ENCODE measurements around the gene CACNA2D1. TPM values are rescaled to one million over a fixed set of nuclear protein-coding genes. Genes with fewer than 3 reads are reported as not detected.

Gene CACNA2D1
- total RNA-seq, 1 experiment from 2014 or later: 36.2 TPM

DNA sequence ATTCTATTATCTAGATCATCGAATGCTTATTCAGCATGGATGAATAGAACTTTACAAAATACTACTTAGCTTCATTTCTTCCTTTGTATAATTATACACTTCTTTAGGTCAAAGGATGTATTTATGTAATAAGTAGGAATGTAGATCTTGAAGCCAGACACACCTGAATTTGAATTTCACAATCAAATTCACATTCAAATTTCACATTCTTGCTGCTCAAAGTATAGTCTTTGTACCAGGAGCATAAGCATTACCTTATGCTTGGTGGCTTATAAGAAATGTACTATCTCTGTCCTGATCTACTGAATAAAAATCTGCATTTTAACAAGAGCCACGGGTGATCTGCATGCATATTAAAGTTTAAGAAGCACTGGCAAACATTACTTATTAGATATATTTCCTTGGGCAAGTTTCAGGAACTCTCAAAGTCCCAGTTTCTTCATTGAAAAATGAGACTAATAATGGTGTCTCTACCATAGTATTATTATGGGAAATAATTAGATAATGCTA, 112.8 kb downstream of the CACNA2D1 start:
- Mint-ChIP-seq H3K4me3 (no peak overlapping the region), H3K4me1 (peaks cover 13 to 22% of the 10 kb centered on the region in 2 experiments), H3K36me3 (ENCODE audit: insufficient read depth in 1 of 3, low read depth in 3 of 3) (peaks cover 0 to under 1% (median 0%) of the 10 kb centered on the region in 3 experiments; a peak in 1 of 7 replicates), H3K27ac (peak overlapping the region in 2 of 3 experiments; percentile 42 to 71; a peak in 1 of 7 replicates), H3K27me3 (ENCODE audit: low read depth) (no peaks in the 10 kb centered on the region), H3K9me3 (no peaks in the 10 kb centered on the region)
- no peak overlapping the region for H3K4ac ChIP-seq (ENCODE audit: low read depth, low read length)
- no peaks in the 10 kb centered on the region for H3K23me2 ChIP-seq (ENCODE audit: insufficient read length, low read depth, low read length, poor library complexity, severe bottlenecking)
- H3K79me1 ChIP-seq (ENCODE audit: insufficient read depth, low read depth, low read length, poor library complexity, severe bottlenecking): peaks cover 2% of the 10 kb centered on the region
- no peak overlapping the region for H4K8ac ChIP-seq (replicated peaks; ENCODE audit: insufficient read length, low read depth, low read length)
- H3K4me1 ChIP-seq (ENCODE audit: insufficient read depth, low read length): no peaks in the 10 kb centered on the region; the same call in 1 of the 2 replicates
- no peak overlapping the region for H3K23ac ChIP-seq (ENCODE audit: insufficient read length, low read depth, low read length)
- WGBS (ENCODE audit: extremely low coverage, insufficient read length, low lambda C conversion rate): no CpG with 5 or more reads among the region's 2 CpGs
- H2BK5ac ChIP-seq (ENCODE audit: insufficient read length, low read length): no peak overlapping the region
- H3K4me2 ChIP-seq (ENCODE audit: insufficient read depth, insufficient read length, low read length): no peak overlapping the region
- no peaks in the 10 kb centered on the region for H3K79me2 ChIP-seq (ENCODE audit: insufficient read depth, low read length)
- no peak overlapping the region for H3K56ac ChIP-seq (ENCODE audit: insufficient read length, low read depth, low read length)
- TF ChIP-seq, protein P1, sequence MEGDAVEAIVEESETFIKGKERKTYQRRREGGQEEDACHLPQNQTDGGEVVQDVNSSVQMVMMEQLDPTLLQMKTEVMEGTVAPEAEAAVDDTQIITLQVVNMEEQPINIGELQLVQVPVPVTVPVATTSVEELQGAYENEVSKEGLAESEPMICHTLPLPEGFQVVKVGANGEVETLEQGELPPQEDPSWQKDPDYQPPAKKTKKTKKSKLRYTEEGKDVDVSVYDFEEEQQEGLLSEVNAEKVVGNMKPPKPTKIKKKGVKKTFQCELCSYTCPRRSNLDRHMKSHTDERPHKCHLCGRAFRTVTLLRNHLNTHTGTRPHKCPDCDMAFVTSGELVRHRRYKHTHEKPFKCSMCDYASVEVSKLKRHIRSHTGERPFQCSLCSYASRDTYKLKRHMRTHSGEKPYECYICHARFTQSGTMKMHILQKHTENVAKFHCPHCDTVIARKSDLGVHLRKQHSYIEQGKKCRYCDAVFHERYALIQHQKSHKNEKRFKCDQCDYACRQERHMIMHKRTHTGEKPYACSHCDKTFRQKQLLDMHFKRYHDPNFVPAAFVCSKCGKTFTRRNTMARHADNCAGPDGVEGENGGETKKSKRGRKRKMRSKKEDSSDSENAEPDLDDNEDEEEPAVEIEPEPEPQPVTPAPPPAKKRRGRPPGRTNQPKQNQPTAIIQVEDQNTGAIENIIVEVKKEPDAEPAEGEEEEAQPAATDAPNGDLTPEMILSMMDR (conservative IDR thresholded peaks at IDR 0.05): no peak
- no peak overlapping the region for H3K27ac ChIP-seq (ENCODE audit: insufficient read length, low read depth, low read length)
- H3K9ac ChIP-seq (ENCODE audit: extremely low read depth, insufficient read length, low read length): no peak overlapping the region
- no peak overlapping the region for H2AFZ ChIP-seq (ENCODE audit: low read length)
- H3K18ac ChIP-seq (ENCODE audit: insufficient read length, low read depth, low read length): no peak overlapping the region
- H3K14ac ChIP-seq (ENCODE audit: insufficient read depth, low read length): no peak overlapping the region
- H2BK20ac ChIP-seq (ENCODE audit: low read depth, low read length, poor library complexity, severe bottlenecking): no peak overlapping the region
- H3K27me3 ChIP-seq (ENCODE audit: insufficient read depth, low read length): no peaks in the 10 kb centered on the region
- H3T11ph ChIP-seq (ENCODE audit: low read length): no peak overlapping the region
- H4K5ac ChIP-seq (ENCODE audit: insufficient read length, low read depth, low read length): no peak overlapping the region
- no peak overlapping the region for H4K91ac ChIP-seq (ENCODE audit: insufficient read length, low read depth, low read length)
- DNase-seq: no peak
- H2BK15ac ChIP-seq (ENCODE audit: low read depth, low read length): no peak overlapping the region
- H2BK12ac ChIP-seq (ENCODE audit: insufficient read length, low read depth, low read length): no peak overlapping the region
- H3K9me3 ChIP-seq (ENCODE audit: control insufficient read depth, low read depth, low read length): no peaks in the 10 kb centered on the region
- no peak overlapping the region for H2BK120ac ChIP-seq (ENCODE audit: low read depth, low read length, poor library complexity, severe bottlenecking)
- H4K20me1 ChIP-seq (ENCODE audit: control insufficient read depth, insufficient read depth, insufficient read length): no peaks in the 10 kb centered on the region
- no peak overlapping the region for H2AK5ac ChIP-seq (ENCODE audit: insufficient read length, low read length)
